ENCODE results near the gene PTGFRN.

DNA sequence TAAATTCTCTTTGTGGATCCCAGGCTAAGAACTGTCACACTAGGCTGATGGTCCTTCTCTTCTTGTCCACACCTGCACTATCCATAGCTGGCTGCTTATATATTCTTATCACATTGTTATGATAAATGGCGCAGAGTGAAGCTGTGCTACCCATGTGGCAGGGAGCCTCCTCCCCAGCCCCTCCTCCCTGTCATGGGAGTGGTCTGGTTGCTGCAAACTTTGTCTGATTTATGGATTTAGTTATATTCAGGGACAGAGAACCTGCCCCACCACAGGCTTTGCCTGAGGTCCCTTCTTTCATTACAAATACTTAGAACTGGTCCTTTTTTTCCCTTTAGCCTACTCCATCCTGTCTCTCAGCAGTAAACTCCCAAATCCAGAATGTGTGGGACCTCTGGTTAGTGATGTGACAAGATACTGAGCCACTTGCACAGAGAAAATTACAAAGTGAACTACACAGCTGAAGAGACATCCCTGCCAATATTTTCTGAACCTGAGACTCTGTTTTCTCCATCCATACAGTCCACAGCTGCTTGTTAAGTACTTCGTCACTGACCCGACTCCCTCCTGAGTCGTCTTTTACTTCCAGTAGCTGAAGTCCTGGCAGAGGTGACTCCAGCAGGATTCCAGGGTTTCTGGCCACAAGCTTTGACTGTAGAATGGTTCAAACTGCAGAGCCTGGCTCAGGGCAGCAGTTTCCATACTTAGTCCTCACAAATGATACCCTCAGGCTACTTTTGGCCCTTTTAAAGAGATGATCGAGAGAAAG lies 37.6 kb downstream of the PTGFRN start:
- TF ChIP-seq POLR2A (IDR thresholded peaks at IDR 0.05), result no peak
- TF ChIP-seq, protein P1, sequence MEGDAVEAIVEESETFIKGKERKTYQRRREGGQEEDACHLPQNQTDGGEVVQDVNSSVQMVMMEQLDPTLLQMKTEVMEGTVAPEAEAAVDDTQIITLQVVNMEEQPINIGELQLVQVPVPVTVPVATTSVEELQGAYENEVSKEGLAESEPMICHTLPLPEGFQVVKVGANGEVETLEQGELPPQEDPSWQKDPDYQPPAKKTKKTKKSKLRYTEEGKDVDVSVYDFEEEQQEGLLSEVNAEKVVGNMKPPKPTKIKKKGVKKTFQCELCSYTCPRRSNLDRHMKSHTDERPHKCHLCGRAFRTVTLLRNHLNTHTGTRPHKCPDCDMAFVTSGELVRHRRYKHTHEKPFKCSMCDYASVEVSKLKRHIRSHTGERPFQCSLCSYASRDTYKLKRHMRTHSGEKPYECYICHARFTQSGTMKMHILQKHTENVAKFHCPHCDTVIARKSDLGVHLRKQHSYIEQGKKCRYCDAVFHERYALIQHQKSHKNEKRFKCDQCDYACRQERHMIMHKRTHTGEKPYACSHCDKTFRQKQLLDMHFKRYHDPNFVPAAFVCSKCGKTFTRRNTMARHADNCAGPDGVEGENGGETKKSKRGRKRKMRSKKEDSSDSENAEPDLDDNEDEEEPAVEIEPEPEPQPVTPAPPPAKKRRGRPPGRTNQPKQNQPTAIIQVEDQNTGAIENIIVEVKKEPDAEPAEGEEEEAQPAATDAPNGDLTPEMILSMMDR (IDR thresholded peaks at IDR 0.05), result no peak
